Measurements from ENCODE around the gene TP53INP2.
A peak's percentile ranks its signal among the peaks of the same experiment; 100 is the strongest.
"Not testable (repeated sequence)": the region's sequence is repeated elsewhere in the genome, so short reads cannot be mapped to it uniquely, and the experiment has no call there.

Gene TP53INP2

GRCh38 chr20:34715384-34715783 is 11.2 kb downstream of the TP53INP2 start:
- Histone ChIP-seq H3K9ac (ENCODE audit: insufficient read length) (no peak overlapping the region), H3K9me3 (ENCODE audit: low read depth, low read length) (no peaks in the 10 kb centered on the region), H3K27ac (no peak overlapping the region), H3K36me3 (ENCODE audit: insufficient read depth, low read length) (peaks cover 30% of the 10 kb centered on the region), H3K4me3 (no peak overlapping the region)
- TF ChIP-seq FOXP2 (optimal IDR thresholded peaks at IDR 0.05; ENCODE audit: control extremely low read depth, extremely low read length, insufficient read depth), result no peak
- no peak for TF ChIP-seq EZH2 (IDR thresholded peaks at IDR 0.05)
- no peak for TF ChIP-seq POLR2AphosphoS5 (IDR thresholded peaks at IDR 0.05; ENCODE audit: borderline replicate concordance, low read depth, low read length)
- DNase-seq (ENCODE audit: low read depth, low spot score), result no peak

- DNase-seq (ENCODE audit: low read depth, low spot score), result no peak
- peaks cover 33% of the 10 kb centered on the region for H3K36me3 ChIP-seq (ENCODE audit: insufficient read depth, low read length)
- no peak for TF ChIP-seq EZH2 (IDR thresholded peaks at IDR 0.05)
- no peak for TF ChIP-seq FOXP2 (optimal IDR thresholded peaks at IDR 0.05; ENCODE audit: control extremely low read depth, extremely low read length, insufficient read depth)
- TF ChIP-seq POLR2AphosphoS5 (IDR thresholded peaks at IDR 0.05; ENCODE audit: borderline replicate concordance, low read depth, low read length), result no peak
- H3K27ac ChIP-seq, result no peak overlapping the region
- no peaks in the 10 kb centered on the region for H3K9me3 ChIP-seq (ENCODE audit: low read depth, low read length)
- H3K9ac ChIP-seq (ENCODE audit: insufficient read length), result no peak overlapping the region
- no peak overlapping the region for H3K4me3 ChIP-seq
These were observed 12.7 kb downstream of the TP53INP2 start for GRCh38 chr20:34716921-34717229.

- Histone ChIP-seq H3K4me3 (no peak overlapping the region), H3K9me3 (ENCODE audit: low read depth, low read length) (no peaks in the 10 kb centered on the region), H3K9ac (ENCODE audit: insufficient read length) (no peak overlapping the region), H3K36me3 (ENCODE audit: insufficient read depth, low read length) (peaks cover 33% of the 10 kb centered on the region), H3K27ac (no peak overlapping the region)
- no peak for TF ChIP-seq EZH2 (IDR thresholded peaks at IDR 0.05)
- TF ChIP-seq FOXP2 (optimal IDR thresholded peaks at IDR 0.05; ENCODE audit: control extremely low read depth, extremely low read length, insufficient read depth), result no peak
- no peak for TF ChIP-seq POLR2AphosphoS5 (IDR thresholded peaks at IDR 0.05; ENCODE audit: borderline replicate concordance, low read depth, low read length)
- DNase-seq (ENCODE audit: low read depth, low spot score), result no peak
These were observed 13.3 kb downstream of the TP53INP2 start for GRCh38 chr20:34717230-34718095.

GRCh38 chr20:34719242-34720017 is 15.3 kb downstream of the TP53INP2 start:
- peaks cover 41% of the 10 kb centered on the region for H3K36me3 ChIP-seq (ENCODE audit: insufficient read depth, low read length)
- not testable (repeated sequence) for H3K9me3 ChIP-seq (ENCODE audit: low read depth, low read length); DNase-seq (ENCODE audit: low read depth, low spot score); H3K9ac ChIP-seq (ENCODE audit: insufficient read length); H3K27ac ChIP-seq; H3K4me3 ChIP-seq

GRCh38 chr20:34720266-34720665 is 16.1 kb downstream of the TP53INP2 start:
- no peaks in the 10 kb centered on the region for H3K9me3 ChIP-seq (ENCODE audit: low read depth, low read length)
- H3K36me3 ChIP-seq (ENCODE audit: insufficient read depth, low read length), result peaks cover 39% of the 10 kb centered on the region
- H3K9ac ChIP-seq (ENCODE audit: insufficient read length), result no peak overlapping the region
- H3K4me3 ChIP-seq, result no peak overlapping the region
- 0 out of 2 replicates have a peak overlapping the region, but pooled peaks have one; percentile 17 for H3K27ac ChIP-seq
- TF ChIP-seq EZH2 (IDR thresholded peaks at IDR 0.05) (no peak), FOXP2 (optimal IDR thresholded peaks at IDR 0.05; ENCODE audit: control extremely low read depth, extremely low read length, insufficient read depth) (no peak), POLR2AphosphoS5 (IDR thresholded peaks at IDR 0.05; ENCODE audit: borderline replicate concordance, low read depth, low read length) (no peak)
- DNase-seq (ENCODE audit: low read depth, low spot score), result no peak

- DNase-seq (ENCODE audit: low read depth, low spot score); H3K4me3 ChIP-seq; H3K27ac ChIP-seq; H3K9me3 ChIP-seq (ENCODE audit: low read depth, low read length); H3K9ac ChIP-seq (ENCODE audit: insufficient read length): not testable (repeated sequence)
- H3K36me3 ChIP-seq (ENCODE audit: insufficient read depth, low read length), result peaks cover 40% of the 10 kb centered on the region
These were observed 18.4 kb downstream of the TP53INP2 start for GRCh38 chr20:34722560-34722959.

GRCh38 chr20:34724172-34724571 is 20.0 kb downstream of the TP53INP2 start:
- Histone ChIP-seq H3K27ac (no peak overlapping the region), H3K36me3 (ENCODE audit: insufficient read depth, low read length) (peaks cover 36% of the 10 kb centered on the region; the same call in 1 of the 2 replicates), H3K4me3 (no peak overlapping the region), H3K9me3 (ENCODE audit: low read depth, low read length) (no peaks in the 10 kb centered on the region), H3K9ac (ENCODE audit: insufficient read length) (no peak overlapping the region)
- TF ChIP-seq FOXP2 (optimal IDR thresholded peaks at IDR 0.05; ENCODE audit: control extremely low read depth, extremely low read length, insufficient read depth), result no peak
- no peak for DNase-seq (ENCODE audit: low read depth, low spot score)

- no peak for DNase-seq (ENCODE audit: low read depth, low spot score)
- H3K4me3 ChIP-seq, result no peak overlapping the region
- no peak overlapping the region for H3K27ac ChIP-seq
- TF ChIP-seq EZH2 (IDR thresholded peaks at IDR 0.05) (no peak), POLR2AphosphoS5 (IDR thresholded peaks at IDR 0.05; ENCODE audit: borderline replicate concordance, low read depth, low read length) (no peak), FOXP2 (optimal IDR thresholded peaks at IDR 0.05; ENCODE audit: control extremely low read depth, extremely low read length, insufficient read depth) (no peak)
- no peaks in the 10 kb centered on the region for H3K9me3 ChIP-seq (ENCODE audit: low read depth, low read length)
- peaks cover 36% of the 10 kb centered on the region; the same call in 1 of the 2 replicates for H3K36me3 ChIP-seq (ENCODE audit: insufficient read depth, low read length)
- no peak overlapping the region for H3K9ac ChIP-seq (ENCODE audit: insufficient read length)
These were observed 25.3 kb downstream of the TP53INP2 start for GRCh38 chr20:34729416-34729815.
